Mesenchymal stem cell (in vitro differentiated cells and primary cell): ENCODE measurements around the gene SLC16A3.
A peak's percentile ranks its signal among the peaks of the same experiment; 100 is the strongest.

Experiments
- DNase-seq: peaks from one replicate; pipeline ENCODE4 v3.0.0-alpha.2; 2013
- H2AFZ ChIP-seq: one replicate; pipeline ENCODE4 v1.6.1; 2013; ENCODE audit warnings: low read depth, mild to moderate bottlenecking, control low read depth, inconsistent platforms, low read length, moderate library complexity
- H2AK5ac ChIP-seq: 2 replicates; pipeline ENCODE4 v1.6.1; 2013; ENCODE audit warnings: low read length, moderate library complexity, mild to moderate bottlenecking, inconsistent platforms; ENCODE audit not compliant: severe bottlenecking
- H2BK120ac ChIP-seq: one replicate; pipeline ENCODE4 v1.6.1; 2013; ENCODE audit warnings: low read depth, mild to moderate bottlenecking, inconsistent platforms, low read length, moderate library complexity
- H2BK12ac ChIP-seq, 2 experiments: one replicate each; pipeline ENCODE4 v1.6.1; 2013; ENCODE audit warnings: inconsistent platforms in 2 of 2, low read length in 2 of 2, mild to moderate bottlenecking in 2 of 2, moderate library complexity in 2 of 2, control low read depth in 1 of 2
- H2BK15ac ChIP-seq: one replicate; pipeline ENCODE4 v1.6.1; 2013; ENCODE audit warnings: mild to moderate bottlenecking, low read depth, inconsistent platforms; ENCODE audit not compliant: poor library complexity, severe bottlenecking
- H2BK5ac ChIP-seq: 2 replicates; pipeline ENCODE4 v1.6.1; 2013; ENCODE audit warnings: low read depth, mild to moderate bottlenecking, low read length, control low read depth, inconsistent platforms; ENCODE audit not compliant: poor library complexity, severe bottlenecking
- H3K14ac ChIP-seq, 2 experiments: one replicate each; pipeline ENCODE4 v1.6.1; 2013; ENCODE audit warnings: inconsistent platforms in 2 of 2, low read length in 2 of 2, control low read depth in 1 of 2, mild to moderate bottlenecking in 1 of 2, moderate library complexity in 1 of 2
- H3K18ac ChIP-seq, 2 experiments: one replicate each; pipeline ENCODE4 v1.6.1; 2013; ENCODE audit warnings: inconsistent platforms in 2 of 2, low read length in 2 of 2, control low read depth in 1 of 2, low read depth in 1 of 2, mild to moderate bottlenecking in 1 of 2
- H3K23ac ChIP-seq, 2 experiments: one replicate each; pipeline ENCODE4 v1.6.1; 2013; ENCODE audit warnings: inconsistent platforms in 2 of 2, low read length in 2 of 2, mild to moderate bottlenecking in 2 of 2, moderate library complexity in 2 of 2, control low read depth in 1 of 2
- H3K27ac ChIP-seq: 2 replicates; pipeline ENCODE4 v1.5.1; 2013; ENCODE audit warnings: mild to moderate bottlenecking, moderate library complexity, low read length, control low read depth, inconsistent platforms; ENCODE audit not compliant: poor library complexity, severe bottlenecking
- H3K27me3 ChIP-seq, 2 experiments: 2 replicates each; pipeline versions ENCODE4 v1.6.1 to v1.7.0; 2013; ENCODE audit warnings: low read length in 2 of 2, mild to moderate bottlenecking in 2 of 2, moderate library complexity in 2 of 2, control low read depth in 1 of 2, inconsistent platforms in 1 of 2; ENCODE audit not compliant: control insufficient read depth in 1 of 2, insufficient read depth in 1 of 2
- H3K36me3 ChIP-seq, 2 experiments: 2 replicates each; pipeline versions ENCODE4 v1.6.1 to v1.7.0; 2013; ENCODE audit warnings: low read length in 2 of 2, control low read depth in 1 of 2, inconsistent platforms in 1 of 2, low read depth in 1 of 2, mild to moderate bottlenecking in 1 of 2; ENCODE audit not compliant: insufficient read depth in 2 of 2, control insufficient read depth in 1 of 2
- H3K4ac ChIP-seq, 2 experiments: one replicate each; pipeline ENCODE4 v1.6.1; 2013; ENCODE audit warnings: inconsistent platforms in 2 of 2, low read length in 2 of 2, mild to moderate bottlenecking in 2 of 2, moderate library complexity in 2 of 2, control low read depth in 1 of 2, low read depth in 1 of 2
- H3K4me1 ChIP-seq: 2 replicates; pipeline ENCODE4 v1.6.1; 2013; ENCODE audit warnings: low read depth, low read length, control low read depth; ENCODE audit not compliant: control insufficient read depth, insufficient read depth
- H3K4me2 ChIP-seq: 2 replicates; pipeline ENCODE4 v1.6.1; 2013; ENCODE audit warnings: low read length, mild to moderate bottlenecking, inconsistent platforms; ENCODE audit not compliant: poor library complexity, severe bottlenecking
- H3K4me3 ChIP-seq, 2 experiments: 2 replicates each; pipeline versions ENCODE4 v1.5.1 to v1.7.0; 2013; ENCODE audit warnings: low read length in 2 of 2, mild to moderate bottlenecking in 2 of 2, control low read depth in 1 of 2, low read depth in 1 of 2; ENCODE audit not compliant: insufficient read depth in 1 of 2
- H3K79me1 ChIP-seq: replicated peaks from 2 replicates; pipeline ENCODE4 v1.6.1; 2013; ENCODE audit warnings: mild to moderate bottlenecking, control low read depth, low read length, inconsistent platforms; ENCODE audit not compliant: poor library complexity, severe bottlenecking
- H3K9ac ChIP-seq: 2 replicates; pipeline ENCODE4 v1.7.0; 2013; ENCODE audit warnings: mild to moderate bottlenecking, low read length, moderate library complexity
- H3K9me3 ChIP-seq: 2 replicates; pipeline ENCODE4 v1.7.0; 2013; ENCODE audit warnings: mild to moderate bottlenecking, low read length; ENCODE audit not compliant: control insufficient read depth
- H4K8ac ChIP-seq: one replicate; pipeline ENCODE4 v1.6.1; 2013; ENCODE audit warnings: inconsistent platforms, mild to moderate bottlenecking, low read length, moderate library complexity
- H4K91ac ChIP-seq: one replicate; pipeline ENCODE4 v1.6.1; 2013; ENCODE audit warnings: mild to moderate bottlenecking, low read length, inconsistent platforms
- WGBS: methylation state at CpG from one replicate; pipeline ENCODE4 v1.1.7; 2013; ENCODE audit warnings: mixed read lengths; 5-methylcytosine and 5-hydroxymethylcytosine counted together

Gene SLC16A3

DNA sequence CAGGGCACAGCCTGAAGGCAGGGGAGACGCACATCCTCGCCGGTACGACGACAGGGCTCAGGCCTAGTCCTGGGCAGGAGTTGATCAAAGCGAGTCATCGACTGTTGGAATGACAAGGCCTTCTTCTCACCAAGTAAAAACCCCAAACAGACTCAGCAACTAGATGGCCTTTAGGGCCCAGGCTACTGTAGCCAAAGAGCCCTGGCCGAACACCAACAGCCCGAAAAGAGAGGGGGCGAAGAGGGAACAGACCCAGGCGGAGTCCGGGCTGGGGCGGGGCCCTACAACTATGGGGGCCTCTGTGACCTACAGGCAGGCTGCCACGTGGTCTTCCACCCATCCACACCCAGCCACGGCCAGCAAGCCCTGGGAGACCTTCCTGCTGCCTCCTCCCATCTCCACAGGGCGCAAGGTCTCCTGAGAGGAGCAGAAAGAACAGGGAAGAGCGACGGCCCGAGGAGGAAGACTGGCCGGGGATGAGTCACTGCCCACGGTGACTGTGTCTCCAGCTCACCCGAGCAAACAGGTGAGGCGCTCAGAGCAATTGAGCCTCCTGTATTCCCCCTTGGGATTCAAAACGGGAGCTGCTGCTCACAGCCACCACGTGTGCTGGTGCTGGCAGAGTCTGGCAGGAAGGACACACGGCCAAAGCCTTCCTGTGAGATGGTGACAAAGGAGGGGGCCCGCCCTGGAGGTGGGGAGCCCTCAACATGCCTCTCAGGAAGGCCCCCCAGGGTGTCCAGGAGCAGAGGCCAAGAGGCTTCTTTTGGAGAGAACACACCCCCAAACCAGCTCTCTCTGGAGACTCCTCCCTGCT, 17.7 kb downstream of the SLC16A3 start:
- Histone ChIP-seq H3K23ac (no peak overlapping the region), H3K79me1 (peaks cover 5% of the 10 kb centered on the region), H2AK5ac (peak overlapping the region; percentile 16), H2AFZ (no peak overlapping the region), H4K91ac (no peak overlapping the region), H3K9ac (peak overlapping the region; percentile 45), H2BK15ac (no peak overlapping the region), H3K4ac (no peak overlapping the region), H3K36me3 (peaks cover 88 to 98% of the 10 kb centered on the region in 2 experiments), H2BK120ac (no peak overlapping the region), H3K27ac (peak overlapping the region; percentile 69), H3K4me1 (peaks cover 42% of the 10 kb centered on the region), H2BK5ac (no peak overlapping the region), H3K9me3 (no peaks in the 10 kb centered on the region), H3K27me3 (no peaks in the 10 kb centered on the region), H3K4me3 (no peak overlapping the region), H3K18ac (no peak overlapping the region), H4K8ac (no peak overlapping the region), H3K14ac (no peak overlapping the region), H2BK12ac (no peak overlapping the region), H3K4me2 (no peak overlapping the region)
- WGBS, result 79% methylated on average over 27 of the region's 27 CpGs
- peak; percentile 54 for DNase-seq

DNA sequence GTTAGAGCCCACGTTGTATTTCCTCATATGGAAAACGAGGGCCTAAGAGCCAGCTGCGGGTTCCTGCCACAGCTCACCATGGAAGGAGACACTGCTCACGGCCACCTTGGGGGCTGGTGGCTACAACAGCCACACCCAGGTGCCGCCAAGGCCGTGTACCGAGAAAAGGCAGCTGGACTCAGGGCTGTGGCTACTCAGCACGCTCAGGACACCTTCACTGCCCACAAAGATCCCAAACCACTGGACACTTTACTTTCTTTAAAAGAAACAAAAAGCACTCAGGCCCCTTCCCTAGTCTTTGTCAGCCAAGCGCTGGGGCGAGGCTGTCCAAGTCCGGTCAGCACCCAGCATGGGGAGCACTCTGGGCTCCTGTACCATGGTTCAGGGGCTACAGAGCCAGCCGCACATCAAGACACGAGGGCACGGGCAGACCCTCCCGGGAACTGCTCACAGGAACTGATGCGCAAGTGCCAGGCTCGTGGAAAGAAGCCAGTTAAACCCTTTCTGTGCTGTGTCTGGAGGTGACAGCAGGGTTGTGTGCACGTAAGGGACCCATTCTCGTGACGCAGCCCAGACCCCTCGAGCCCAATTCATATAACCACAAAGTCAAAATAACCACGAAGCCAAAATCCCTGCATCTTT, 18.5 kb downstream of the SLC16A3 start:
- Histone ChIP-seq H2BK120ac (no peak overlapping the region), H3K27me3 (no peaks in the 10 kb centered on the region), H3K4ac (no peak overlapping the region), H3K9ac (peak overlapping the region; percentile 45), H3K27ac (peak overlapping the region; percentile 69), H2BK15ac (no peak overlapping the region), H2BK12ac (no peak overlapping the region), H3K18ac (no peak overlapping the region), H4K8ac (no peak overlapping the region), H3K14ac (no peak overlapping the region), H3K4me2 (no peak overlapping the region), H4K91ac (no peak overlapping the region), H3K9me3 (no peaks in the 10 kb centered on the region), H3K4me3 (no peak overlapping the region), H3K4me1 (peaks cover 35% of the 10 kb centered on the region), H2BK5ac (no peak overlapping the region), H2AFZ (no peak overlapping the region), H2AK5ac (no peak overlapping the region), H3K23ac (no peak overlapping the region), H3K36me3 (peaks cover 95 to 99% of the 10 kb centered on the region in 2 experiments), H3K79me1 (peaks cover 5% of the 10 kb centered on the region)
- DNase-seq, result no peak
- 89% methylated on average over 17 of the region's 22 CpGs for WGBS

DNA sequence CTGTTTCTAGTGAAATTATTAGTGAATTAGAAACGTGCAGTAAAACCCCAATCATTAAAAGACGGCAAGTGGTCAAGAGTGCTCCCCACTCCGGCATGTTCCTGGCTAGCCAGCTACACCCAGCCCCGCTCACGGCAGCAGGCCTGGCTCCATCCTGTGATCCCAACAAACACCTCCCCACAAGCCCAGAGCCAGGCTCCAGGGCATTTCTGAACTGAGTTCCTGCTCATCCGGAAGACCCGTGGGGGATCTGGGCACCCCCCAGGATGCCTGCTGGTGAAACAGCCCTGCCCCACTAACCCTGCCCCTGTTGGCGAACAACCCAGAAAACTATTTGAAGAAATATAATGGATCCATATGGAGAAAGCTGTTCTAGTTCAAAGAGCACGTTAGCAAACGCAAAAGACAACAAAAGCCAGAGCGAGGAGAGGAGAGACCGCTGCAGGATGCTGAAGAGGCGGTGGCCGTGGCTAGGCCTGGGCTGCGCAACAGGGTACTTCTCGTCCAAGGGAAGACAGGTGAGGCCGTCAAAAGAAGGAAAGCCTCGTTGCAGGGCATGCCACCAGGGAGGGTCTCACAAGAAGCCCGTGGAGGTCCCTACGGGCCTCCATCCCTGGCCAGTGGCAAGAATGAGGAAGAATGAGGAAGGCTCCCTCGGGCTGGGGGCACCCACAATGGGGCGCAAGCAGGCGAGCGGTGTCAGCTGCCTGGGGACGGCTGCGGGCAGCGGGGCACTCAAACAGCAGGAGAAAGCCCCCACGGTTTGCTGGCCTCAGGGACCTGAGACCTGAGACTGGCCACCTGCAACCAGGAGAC, 19.2 kb downstream of the SLC16A3 start:
- Histone ChIP-seq H2AK5ac (no peak overlapping the region), H3K27me3 (no peaks in the 10 kb centered on the region), H3K4me3 (no peak overlapping the region), H3K18ac (no peak overlapping the region), H2BK5ac (no peak overlapping the region), H4K91ac (no peak overlapping the region), H3K36me3 (peaks cover 96 to 99% of the 10 kb centered on the region in 2 experiments), H2AFZ (no peak overlapping the region), H2BK12ac (no peak overlapping the region), H3K14ac (no peak overlapping the region), H3K4me2 (no peak overlapping the region), H3K79me1 (peaks cover 5% of the 10 kb centered on the region), H2BK15ac (no peak overlapping the region), H2BK120ac (no peak overlapping the region), H3K27ac (no peak overlapping the region), H3K9ac (no peak overlapping the region), H3K4me1 (peaks cover 30% of the 10 kb centered on the region), H4K8ac (no peak overlapping the region), H3K23ac (no peak overlapping the region), H3K4ac (no peak overlapping the region), H3K9me3 (no peaks in the 10 kb centered on the region)
- 95% methylated on average over 26 of the region's 28 CpGs for WGBS
- no peak for DNase-seq
